Fibroblast of the conjunctiva (primary cell): ENCODE results near the gene MAPK13.
A peak's percentile ranks its signal among the peaks of the same experiment; 100 is the strongest.
"Not testable (repeated sequence)": the region's sequence is repeated elsewhere in the genome, so short reads cannot be mapped to it uniquely, and the experiment has no call there.

Experiments
- DNase-seq: peaks from one replicate; pipeline ENCODE4 v3.0.0-alpha.2; 2010; ENCODE audit warnings: low read depth

MAPK13 gene

DNA sequence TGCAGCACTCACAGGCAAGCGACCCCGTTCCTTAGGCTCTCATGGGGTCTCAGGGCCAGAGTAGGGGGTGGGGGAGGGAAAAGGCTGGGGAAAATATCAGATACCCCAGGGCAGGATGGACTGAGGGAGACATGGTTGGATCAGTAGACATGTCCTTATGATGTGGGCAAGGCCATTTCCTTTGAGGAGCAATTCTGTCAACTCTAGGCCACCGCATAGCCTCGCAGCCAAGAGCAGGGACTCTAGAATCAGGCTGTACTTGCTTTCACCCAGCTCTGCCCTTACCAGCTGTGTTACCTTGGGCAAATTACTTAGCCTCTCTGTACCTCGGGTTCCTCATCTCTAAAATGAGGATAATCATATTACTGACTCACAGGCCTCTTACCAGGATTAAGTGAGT, 2.2 kb upstream of the MAPK13 start:
- DNase-seq = no peak

GRCh38 chr6:36128793-36129192, 1.5 kb upstream of the MAPK13 start:
- DNase-seq = no peak

GRCh38 chr6:36129334-36129733, 979 bp upstream of the MAPK13 start:
- DNase-seq = not testable (repeated sequence)

DNA sequence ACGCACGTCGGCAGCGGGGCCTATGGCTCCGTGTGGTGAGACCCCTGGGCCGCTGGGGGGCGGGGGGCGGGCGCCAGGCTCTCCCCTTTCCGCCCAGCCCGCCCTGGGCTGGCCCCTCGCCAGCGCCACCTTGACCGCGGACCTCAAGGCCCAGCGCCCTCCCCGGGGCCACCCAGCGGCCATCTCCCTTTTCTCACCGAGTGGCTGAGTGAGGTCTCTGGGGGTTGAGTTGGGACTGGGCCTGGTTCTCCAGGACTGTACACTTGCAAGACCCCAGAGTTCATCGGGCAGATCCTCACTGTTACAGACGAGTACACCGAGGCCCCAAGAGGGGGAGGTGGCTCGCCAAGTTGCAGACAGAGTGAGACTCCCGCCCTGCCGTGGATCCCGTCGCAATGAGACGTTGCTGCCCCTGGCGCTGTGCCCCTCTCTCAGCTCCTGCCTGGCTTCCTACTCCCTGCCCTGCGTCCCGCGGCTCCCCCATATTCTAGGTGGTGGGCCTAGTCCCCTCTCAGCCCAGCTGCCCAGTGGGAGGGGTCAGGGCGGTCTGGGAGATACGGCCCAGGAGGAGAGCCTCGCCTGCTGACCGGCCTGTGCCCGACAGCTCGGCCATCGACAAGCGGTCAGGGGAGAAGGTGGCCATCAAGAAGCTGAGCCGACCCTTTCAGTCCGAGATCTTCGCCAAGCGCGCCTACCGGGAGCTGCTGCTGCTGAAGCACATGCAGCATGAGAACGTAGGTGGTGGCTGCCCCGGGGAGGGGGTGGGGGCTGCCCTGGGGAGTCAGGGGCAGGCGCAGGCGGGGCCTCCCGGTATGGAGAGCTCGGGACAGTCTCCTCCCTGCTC, 576 bp downstream of the MAPK13 start:
- DNase-seq = no peak

GRCh38 chr6:36131511-36132245, 1.4 kb downstream of the MAPK13 start:
- peak; percentile 51 for DNase-seq

GRCh38 chr6:36132246-36132895, 2.1 kb downstream of the MAPK13 start:
- no peak for DNase-seq

DNA sequence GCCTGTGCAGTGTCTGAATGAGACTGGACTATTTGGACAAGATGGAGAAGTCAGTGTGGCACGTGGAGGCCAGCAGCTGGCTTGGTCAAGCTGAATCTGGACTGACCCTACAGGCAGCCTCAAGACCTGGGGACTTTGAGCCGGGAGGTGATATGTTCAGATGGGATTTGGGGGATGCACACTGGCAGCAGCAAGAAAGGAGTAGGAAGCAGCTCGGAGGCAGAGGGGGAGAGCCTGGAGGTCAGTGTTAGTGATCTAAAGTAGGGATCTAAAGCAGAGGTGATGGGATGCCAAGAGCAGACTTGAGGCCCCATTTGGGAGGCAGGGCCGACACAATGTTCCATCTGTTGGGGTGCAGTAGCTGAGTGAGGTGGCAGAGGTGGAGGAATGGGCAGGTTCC, 2.8 kb downstream of the MAPK13 start:
- no peak for DNase-seq

GRCh38 chr6:36133912-36134311, 3.6 kb downstream of the MAPK13 start:
- DNase-seq = no peak

GRCh38 chr6:36135053-36135731, 4.9 kb downstream of the MAPK13 start:
- no peak for DNase-seq

- no peak for DNase-seq
These were observed 5.7 kb downstream of the MAPK13 start for GRCh38 chr6:36136034-36136433.

GRCh38 chr6:36136551-36136950, 6.2 kb downstream of the MAPK13 start:
- no peak for DNase-seq

DNA sequence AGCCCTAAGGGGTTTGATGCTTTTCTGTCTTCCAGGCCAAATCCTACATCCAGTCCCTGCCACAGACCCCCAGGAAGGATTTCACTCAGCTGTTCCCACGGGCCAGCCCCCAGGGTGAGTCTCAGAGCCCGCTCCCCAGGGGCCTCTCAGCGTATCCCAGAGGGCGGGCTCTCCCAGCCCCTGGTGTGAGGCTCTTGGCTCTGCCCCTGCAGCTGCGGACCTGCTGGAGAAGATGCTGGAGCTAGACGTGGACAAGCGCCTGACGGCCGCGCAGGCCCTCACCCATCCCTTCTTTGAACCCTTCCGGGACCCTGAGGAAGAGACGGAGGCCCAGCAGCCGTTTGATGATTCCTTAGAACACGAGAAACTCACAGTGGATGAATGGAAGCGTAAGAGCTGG, 8.4 kb downstream of the MAPK13 start:
- DNase-seq = no peak

GRCh38 chr6:36139431-36139830, 9.1 kb downstream of the MAPK13 start:
- DNase-seq = no peak

- DNase-seq = no peak
These were observed 9.8 kb downstream of the MAPK13 start for GRCh38 chr6:36139991-36140710.

DNA sequence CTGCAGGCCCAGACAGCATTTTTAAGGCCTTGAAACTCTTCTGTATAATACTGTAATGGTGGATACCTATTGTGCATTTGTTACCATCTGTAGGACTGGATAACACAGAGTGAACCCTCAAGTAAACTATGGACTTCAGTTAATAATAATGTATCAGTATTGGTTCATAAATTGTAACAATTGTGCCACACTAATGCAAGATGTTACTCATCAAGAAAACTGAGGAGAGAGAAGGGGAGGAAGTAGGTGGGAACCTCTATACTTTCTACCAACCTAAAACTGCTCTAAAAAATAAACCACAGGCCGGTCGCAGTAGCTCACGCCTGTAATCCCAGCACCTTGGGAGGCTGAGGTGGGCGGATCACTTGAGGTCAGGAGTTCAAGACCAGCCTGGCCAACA, 10.8 kb downstream of the MAPK13 start:
- DNase-seq = no peak

- DNase-seq = no peak
These were observed 11.6 kb downstream of the MAPK13 start for GRCh38 chr6:36141961-36142360.

DNA sequence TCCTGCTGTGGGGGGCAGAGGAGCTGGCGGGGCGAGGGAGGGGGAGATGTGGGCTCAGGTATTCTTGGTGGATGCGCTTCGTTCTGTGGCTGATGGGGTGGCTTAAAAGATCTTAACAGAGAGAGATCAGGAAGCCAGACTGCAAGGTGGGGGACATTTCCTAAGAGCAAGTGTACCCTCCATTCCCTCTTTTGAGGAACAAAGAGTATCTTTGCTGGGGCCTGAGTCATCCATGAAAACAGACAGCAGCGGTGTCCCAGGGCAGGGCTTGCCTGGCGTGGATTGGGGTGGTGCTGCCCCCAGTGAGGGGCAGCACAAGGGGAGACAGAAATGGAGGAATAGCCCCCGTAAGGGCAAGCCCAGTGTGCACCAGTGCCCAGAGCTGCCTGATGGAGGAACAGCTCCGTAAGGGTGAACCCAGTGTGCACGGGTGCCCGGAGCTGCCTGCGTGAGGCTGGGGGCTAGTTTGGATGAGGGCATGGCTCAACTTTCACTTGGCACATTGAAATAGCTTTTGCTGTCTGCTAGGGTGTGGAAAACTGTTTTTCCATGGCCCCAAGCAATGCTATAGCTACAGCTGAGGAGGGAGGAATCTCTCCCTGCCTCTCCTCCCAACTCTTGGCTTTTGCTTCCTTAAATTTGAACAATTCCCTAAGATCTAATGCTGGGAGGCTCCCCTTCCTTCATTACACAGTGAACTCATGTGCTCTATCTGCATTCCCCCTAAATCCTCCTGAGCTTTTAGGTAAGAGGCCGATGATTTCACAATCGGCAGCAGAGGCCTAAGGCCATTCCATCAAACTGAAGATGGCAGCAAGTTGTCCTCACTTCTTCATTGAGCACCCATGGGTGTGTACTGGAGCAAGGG, 12.9 kb downstream of the MAPK13 start:
- DNase-seq = no peak

DNA sequence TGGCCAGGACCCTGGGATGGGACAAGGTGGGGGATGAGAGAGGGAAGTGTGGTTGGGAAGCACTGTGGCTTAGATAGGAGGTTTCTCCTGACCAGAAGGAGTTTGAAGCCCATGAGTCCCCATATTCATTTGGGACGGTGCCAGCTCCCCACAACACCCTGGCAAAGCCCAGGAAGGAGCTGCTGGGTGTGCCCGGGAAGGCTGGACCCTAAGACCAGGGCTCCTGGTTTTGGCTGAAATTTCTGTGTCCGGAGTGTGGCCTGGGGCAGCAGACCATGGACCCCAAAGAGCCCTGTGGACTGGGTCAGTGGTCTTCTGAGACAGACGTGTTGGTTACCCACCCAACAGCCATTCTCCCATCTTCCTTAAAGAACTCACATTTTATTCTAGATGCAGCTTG, 15.2 kb downstream of the MAPK13 start:
- DNase-seq = no peak

GRCh38 chr6:36147294-36147693, 17.0 kb downstream of the MAPK13 start:
- DNase-seq = no peak

DNA sequence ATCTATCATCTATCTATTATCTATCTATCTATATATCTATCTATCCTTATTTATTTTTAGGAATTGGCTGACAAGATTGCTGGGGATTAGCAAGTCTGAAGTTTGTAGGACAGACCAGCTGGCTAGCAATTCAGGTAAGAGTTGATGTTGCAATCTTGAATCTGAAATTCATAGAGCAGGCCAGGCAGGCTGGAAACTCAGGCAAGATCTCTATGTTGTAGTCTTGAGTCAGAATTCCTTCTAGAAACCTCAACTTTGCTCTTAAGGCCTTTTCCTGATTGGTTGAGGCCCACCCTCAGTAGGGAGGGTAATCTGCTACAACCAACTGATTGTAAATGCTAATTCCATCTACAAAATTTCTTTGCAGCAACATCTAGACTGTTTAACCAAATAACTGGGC, 19.2 kb downstream of the MAPK13 start:
- no peak for DNase-seq

DNA sequence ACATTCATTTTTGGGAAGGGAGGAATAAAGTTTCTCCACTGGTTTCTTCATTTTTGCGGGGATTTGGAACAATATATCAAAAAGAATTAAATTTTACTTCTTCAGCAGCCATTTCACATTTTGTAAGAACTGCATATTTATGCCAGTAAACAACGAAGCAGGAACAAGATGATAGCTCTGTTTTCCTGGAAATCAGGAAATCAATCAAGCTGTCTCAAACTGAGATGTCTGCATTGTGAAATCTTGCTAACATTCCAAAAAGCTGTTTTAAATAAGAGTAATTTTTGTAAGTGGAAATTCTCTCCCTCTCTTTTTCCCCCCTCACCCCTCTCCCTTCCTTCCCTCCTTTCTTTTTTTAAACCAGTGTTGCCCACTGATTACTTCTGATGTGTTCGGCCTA, 20.0 kb downstream of the MAPK13 start:
- DNase-seq = no peak
